Adrenal gland (tissue), 5 donors: ENCODE measurements around the gene PPP2R2D.

ENCODE experiments used
- POLR2A ChIP-seq, 2 donors: fragments of 450-650 bp; IDR thresholded peaks; one replicate each; pipeline ENCODE4 v1.6.1; 2017; ENCODE audit warnings: antibody characterized with exemption in 2 of 2, mild to moderate bottlenecking in 2 of 2, moderate library complexity in 1 of 2
- TF ChIP-seq, protein P1 (sequence below), 6 experiments: fragments of 450-650 bp in 4 of 6; fragments of 200-600 bp in 2 of 6; sonication (generic) in 1 of 6; IDR thresholded peaks; 1 replicate in 5 of 6; 2 replicates in 1 of 6; pipeline versions ENCODE4 v1.5.1 to v1.8.0; 2016 to 2021; ENCODE audit warnings: antibody characterized with exemption in 6 of 6, mild to moderate bottlenecking in 2 of 6, moderate library complexity in 1 of 6
- donor health status: DM: no; HTN: no; CAD: no.

DNA sequence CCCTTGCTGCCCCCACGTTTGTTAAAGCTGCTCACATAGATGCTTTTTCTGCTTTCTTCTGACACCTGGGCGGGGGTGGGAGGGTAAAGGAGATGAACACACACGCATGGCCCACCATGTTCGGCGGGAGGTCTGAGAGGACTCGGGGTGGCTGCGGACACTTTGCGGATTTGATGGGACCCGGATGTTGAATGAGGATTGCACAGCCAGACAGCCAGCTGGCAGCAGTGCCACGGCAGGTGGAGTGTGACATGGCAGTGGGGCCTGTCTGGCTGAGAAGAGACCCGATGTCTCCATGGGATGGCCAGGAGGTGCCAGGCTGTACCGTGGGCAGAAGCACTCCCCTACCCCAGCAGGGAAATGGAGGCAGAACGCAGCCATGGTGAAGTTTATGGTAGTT, 31.2 kb downstream of the PPP2R2D start:
- TF ChIP-seq, protein P1, sequence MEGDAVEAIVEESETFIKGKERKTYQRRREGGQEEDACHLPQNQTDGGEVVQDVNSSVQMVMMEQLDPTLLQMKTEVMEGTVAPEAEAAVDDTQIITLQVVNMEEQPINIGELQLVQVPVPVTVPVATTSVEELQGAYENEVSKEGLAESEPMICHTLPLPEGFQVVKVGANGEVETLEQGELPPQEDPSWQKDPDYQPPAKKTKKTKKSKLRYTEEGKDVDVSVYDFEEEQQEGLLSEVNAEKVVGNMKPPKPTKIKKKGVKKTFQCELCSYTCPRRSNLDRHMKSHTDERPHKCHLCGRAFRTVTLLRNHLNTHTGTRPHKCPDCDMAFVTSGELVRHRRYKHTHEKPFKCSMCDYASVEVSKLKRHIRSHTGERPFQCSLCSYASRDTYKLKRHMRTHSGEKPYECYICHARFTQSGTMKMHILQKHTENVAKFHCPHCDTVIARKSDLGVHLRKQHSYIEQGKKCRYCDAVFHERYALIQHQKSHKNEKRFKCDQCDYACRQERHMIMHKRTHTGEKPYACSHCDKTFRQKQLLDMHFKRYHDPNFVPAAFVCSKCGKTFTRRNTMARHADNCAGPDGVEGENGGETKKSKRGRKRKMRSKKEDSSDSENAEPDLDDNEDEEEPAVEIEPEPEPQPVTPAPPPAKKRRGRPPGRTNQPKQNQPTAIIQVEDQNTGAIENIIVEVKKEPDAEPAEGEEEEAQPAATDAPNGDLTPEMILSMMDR (IDR thresholded peaks at IDR 0.05), result no peak
- no peak for TF ChIP-seq POLR2A (IDR thresholded peaks at IDR 0.05)
